Peyer's patch (tissue), 4 donors: ENCODE data around the gene CASQ2. TPM values are rescaled to one million over a fixed set of nuclear protein-coding genes. Genes with fewer than 3 reads are reported as not detected.

Experiments used
- DNase-seq, 3 donors: peaks; one replicate each; pipeline ENCODE4 v3.0.0-alpha.2; 2017 to 2019
- H3K27ac ChIP-seq, 4 donors: fragments of 200-600 bp; sonication (generic); one replicate each; pipeline ENCODE4 v1.5.1; 2016 to 2019
- H3K27me3 ChIP-seq, 2 donors: fragments of 200-600 bp; sonication (generic); one replicate each; pipeline ENCODE4 v1.5.1; 2019
- H3K36me3 ChIP-seq, 3 donors: fragments of 200-600 bp; sonication (generic); one replicate each; pipeline ENCODE4 v1.5.1; 2016 to 2019
- H3K4me1 ChIP-seq, 4 donors: fragments of 200-600 bp; sonication (generic); one replicate each; pipeline ENCODE4 v1.5.1; 2016 to 2019
- H3K4me3 ChIP-seq, 4 donors: fragments of 200-600 bp; sonication (generic); 1 replicate in 3 of 4; 2 replicates in 1 of 4; pipeline ENCODE4 v1.5.1; 2016 to 2019; ENCODE audit warnings: mild to moderate bottlenecking in 1 of 4
- H3K9me3 ChIP-seq, 4 donors: fragments of 200-600 bp; sonication (generic); one replicate each; pipeline ENCODE4 v1.5.1; 2016 to 2019; ENCODE audit warnings: mild to moderate bottlenecking in 1 of 4
- CTCF ChIP-seq, 6 experiments: fragments of 450-650 bp in 4 of 6; fragments of 200-600 bp in 2 of 6; sonication (generic) in 1 of 6; IDR thresholded peaks; one replicate each; pipeline ENCODE4 v1.5.1; 2017 to 2019; ENCODE audit warnings: antibody characterized with exemption in 6 of 6, mild to moderate bottlenecking in 3 of 6, moderate library complexity in 1 of 6
- POLR2A ChIP-seq, 2 donors: fragments of 450-650 bp; IDR thresholded peaks; one replicate each; pipeline ENCODE4 v1.5.1; 2017; ENCODE audit warnings: antibody characterized with exemption in 2 of 2, mild to moderate bottlenecking in 2 of 2, moderate library complexity in 2 of 2
- total RNA-seq, 4 donors: library from RNA; depleted of rRNA; stranded (reverse); fragments of >200 nt; gene quantifications; one replicate each; pipeline ENCODE4 v1.1.0, GENCODE V29; 2016

CASQ2 gene
- total RNA-seq, 4 donors from 2014 or later = 0.53 to 1.5 (median 0.68) TPM

GRCh38 chr1:115669886-115670285 is 98.6 kb downstream of the CASQ2 start:
- DNase-seq = no peak

GRCh38 chr1:115669002-115669673 is 99.4 kb downstream of the CASQ2 start:
- Histone ChIP-seq H3K9me3 (no peaks in the 10 kb centered on the region), H3K4me3 (no peak overlapping the region), H3K4me1 (peaks cover 0 to 23% (median 0%) of the 10 kb centered on the region in 4 donors), H3K27ac (no peak overlapping the region), H3K27me3 (no peaks in the 10 kb centered on the region), H3K36me3 (peaks cover 0 to 21% (median 0%) of the 10 kb centered on the region in 3 donors)
- TF ChIP-seq CTCF (IDR thresholded peaks at IDR 0.05) (no peak), POLR2A (IDR thresholded peaks at IDR 0.05) (no peak)
- no peak for DNase-seq

More at GRCh38 chr1:115669886-115670285, 98.6 kb downstream of the CASQ2 start:
- H3K27me3 ChIP-seq = no peaks in the 10 kb centered on the region
- no peak overlapping the region for H3K4me3 ChIP-seq
- no peaks in the 10 kb centered on the region for H3K9me3 ChIP-seq
- H3K27ac ChIP-seq = no peak overlapping the region
- TF ChIP-seq POLR2A (IDR thresholded peaks at IDR 0.05) (no peak), CTCF (IDR thresholded peaks at IDR 0.05) (no peak)
- H3K4me1 ChIP-seq = peaks cover 0 to 23% (median 0%) of the 10 kb centered on the region in 4 donors
- peaks cover 0 to 15% (median 0%) of the 10 kb centered on the region in 3 donors for H3K36me3 ChIP-seq

- no peak overlapping the region for H3K4me3 ChIP-seq
- H3K36me3 ChIP-seq = peaks cover 0 to 27% (median 0%) of the 10 kb centered on the region in 3 donors
- no peak for TF ChIP-seq CTCF (IDR thresholded peaks at IDR 0.05)
- no peaks in the 10 kb centered on the region for H3K27me3 ChIP-seq
- no peaks in the 10 kb centered on the region for H3K9me3 ChIP-seq
- H3K4me1 ChIP-seq = peaks cover 0 to 23% (median 0%) of the 10 kb centered on the region in 4 donors
- no peak for DNase-seq
- H3K27ac ChIP-seq = no peak overlapping the region
Observed at GRCh38 chr1:115668579-115668978, 99.9 kb downstream of the CASQ2 start.

GRCh38 chr1:115666702-115667101 is 101.8 kb downstream of the CASQ2 start:
- Histone ChIP-seq H3K4me1 (peaks cover 0 to 20% (median 0%) of the 10 kb centered on the region in 4 donors), H3K27ac (no peak overlapping the region)
- no peak for DNase-seq

GRCh38 chr1:115666206-115666605 is 102.3 kb downstream of the CASQ2 start:
- no peaks in the 10 kb centered on the region for H3K9me3 ChIP-seq
- H3K4me3 ChIP-seq = no peak overlapping the region
- peaks cover 0 to 15% (median 0%) of the 10 kb centered on the region in 4 donors for H3K4me1 ChIP-seq
- no peak for DNase-seq
- TF ChIP-seq CTCF (IDR thresholded peaks at IDR 0.05) (no peak), POLR2A (IDR thresholded peaks at IDR 0.05) (no peak)
- no peaks in the 10 kb centered on the region for H3K27me3 ChIP-seq
- no peak overlapping the region for H3K27ac ChIP-seq
- peaks cover 0 to 43% (median 0%) of the 10 kb centered on the region in 3 donors for H3K36me3 ChIP-seq

More at GRCh38 chr1:115666702-115667101, 101.8 kb downstream of the CASQ2 start:
- no peak overlapping the region for H3K4me3 ChIP-seq
- peaks cover 0 to 40% (median 0%) of the 10 kb centered on the region in 3 donors for H3K36me3 ChIP-seq
- no peaks in the 10 kb centered on the region for H3K27me3 ChIP-seq
- TF ChIP-seq CTCF (IDR thresholded peaks at IDR 0.05) = no peak
- TF ChIP-seq POLR2A (IDR thresholded peaks at IDR 0.05) = no peak
- no peaks in the 10 kb centered on the region for H3K9me3 ChIP-seq
